GM21717 (cell line): ENCODE data around the gene CYBRD1.
"Not testable (repeated sequence)": the region's sequence is repeated elsewhere in the genome, so short reads cannot be mapped to it uniquely, and the experiment has no call there.

Experiments used
- ATAC-seq: cut with Tn5 transposase; IDR thresholded peaks from one replicate; pipeline ENCODE4 v1.9.1; 2021; ENCODE audit warnings: mild to moderate bottlenecking, moderate library complexity; ENCODE audit not compliant: unreplicated experiment

CYBRD1 gene

DNA sequence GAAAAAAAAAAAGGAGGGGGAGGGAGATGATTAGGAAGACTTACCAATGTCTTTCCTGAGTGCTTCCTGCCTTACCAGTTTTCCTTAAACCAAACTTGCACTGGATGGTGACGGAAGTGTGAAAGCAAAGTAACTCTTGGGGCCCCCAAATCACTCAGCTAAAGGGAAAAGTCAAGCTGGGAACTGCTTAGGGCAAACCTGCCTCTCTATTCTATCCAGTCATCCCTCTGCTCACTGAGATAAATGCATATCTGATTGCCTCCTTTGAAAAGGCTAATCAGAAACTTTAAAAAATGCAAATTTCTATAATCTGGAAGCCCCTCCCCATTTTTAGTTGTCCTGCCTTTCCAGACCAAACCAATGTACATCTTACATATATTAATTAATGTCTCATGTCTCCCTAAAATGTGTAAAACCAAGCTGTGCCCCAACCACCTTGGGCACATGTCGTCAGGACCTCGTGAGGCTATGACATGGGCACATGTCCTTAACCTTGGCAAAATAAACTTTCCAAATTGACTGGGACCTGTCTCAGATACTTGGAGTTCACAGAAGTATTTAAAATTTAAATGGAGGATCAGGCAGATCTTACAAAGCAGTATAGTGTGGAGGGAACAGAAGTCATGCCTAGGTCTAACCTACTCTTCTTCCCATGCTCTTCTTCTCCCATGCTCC lies 7.2 kb upstream of the CYBRD1 start:
- no peak for ATAC-seq

DNA sequence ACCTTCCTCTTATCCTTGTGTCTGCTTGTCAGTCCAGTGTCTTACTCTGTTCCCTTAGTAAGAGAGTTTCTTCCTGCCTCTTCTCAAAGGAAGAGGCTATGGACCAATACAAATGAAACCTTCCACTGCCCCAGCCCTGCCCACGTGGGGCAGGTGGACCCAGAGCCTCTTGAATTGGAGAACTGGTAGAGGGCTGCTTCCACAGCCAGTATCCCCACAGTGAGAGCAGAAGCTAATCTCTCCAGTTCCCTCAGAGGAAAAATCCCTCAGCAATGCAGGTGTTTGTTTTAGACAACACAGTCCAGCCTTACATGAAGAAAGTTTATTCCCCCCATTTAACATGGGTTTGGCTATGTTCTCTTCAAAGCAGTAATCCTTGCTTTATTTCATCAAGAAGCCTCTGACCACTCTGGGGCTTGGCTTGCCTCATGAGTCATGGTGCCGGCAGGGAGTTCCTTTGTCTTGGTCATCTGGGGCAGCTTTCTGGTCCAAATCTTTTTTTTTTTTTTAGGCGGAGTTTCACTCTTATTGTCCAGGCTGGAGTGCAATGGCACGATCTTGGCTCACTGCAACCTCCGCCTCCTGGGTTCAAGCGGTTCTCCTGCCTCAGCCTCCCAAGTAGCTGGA lies 6.5 kb upstream of the CYBRD1 start:
- ATAC-seq = no peak

DNA sequence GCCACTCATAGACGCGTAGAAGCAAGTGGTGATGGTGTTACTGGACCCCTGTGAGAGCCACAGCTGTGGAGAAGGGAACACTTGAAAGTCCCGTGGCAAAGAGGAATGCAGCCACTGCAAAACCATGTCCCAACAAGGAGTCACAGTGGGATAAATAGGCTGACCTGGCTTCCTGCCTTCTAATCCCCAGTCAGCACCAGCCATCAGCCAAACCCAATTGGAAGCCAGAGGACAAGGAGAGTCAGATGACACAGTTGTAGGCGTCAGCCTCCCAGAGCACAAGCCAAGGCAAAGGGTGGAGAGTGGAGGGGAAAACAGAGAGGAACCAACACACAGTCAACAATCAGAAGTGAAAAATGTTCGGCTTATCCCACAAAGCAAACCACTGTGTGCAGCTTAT lies 5.5 kb upstream of the CYBRD1 start:
- no peak for ATAC-seq

DNA sequence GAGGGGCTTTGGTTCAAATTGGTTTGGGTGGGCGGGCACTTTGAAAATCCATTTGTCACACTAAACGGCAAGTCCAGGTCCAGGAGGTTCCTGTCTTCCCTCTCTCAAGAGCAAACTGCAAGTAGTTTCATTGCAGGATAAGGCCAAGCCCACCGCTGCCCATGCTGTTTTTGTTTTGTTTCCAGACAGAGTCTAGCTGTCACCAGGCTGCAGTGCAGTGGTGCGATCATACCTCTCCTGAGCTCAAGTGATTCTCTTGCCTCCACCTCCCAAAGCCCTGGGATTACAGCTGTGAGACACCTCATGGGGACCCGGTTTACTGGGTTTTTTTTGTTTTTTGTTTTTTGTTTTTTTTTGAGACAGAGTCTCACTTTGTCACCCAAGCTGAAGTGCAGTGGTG lies 1.8 kb upstream of the CYBRD1 start:
- ATAC-seq = no peak

DNA sequence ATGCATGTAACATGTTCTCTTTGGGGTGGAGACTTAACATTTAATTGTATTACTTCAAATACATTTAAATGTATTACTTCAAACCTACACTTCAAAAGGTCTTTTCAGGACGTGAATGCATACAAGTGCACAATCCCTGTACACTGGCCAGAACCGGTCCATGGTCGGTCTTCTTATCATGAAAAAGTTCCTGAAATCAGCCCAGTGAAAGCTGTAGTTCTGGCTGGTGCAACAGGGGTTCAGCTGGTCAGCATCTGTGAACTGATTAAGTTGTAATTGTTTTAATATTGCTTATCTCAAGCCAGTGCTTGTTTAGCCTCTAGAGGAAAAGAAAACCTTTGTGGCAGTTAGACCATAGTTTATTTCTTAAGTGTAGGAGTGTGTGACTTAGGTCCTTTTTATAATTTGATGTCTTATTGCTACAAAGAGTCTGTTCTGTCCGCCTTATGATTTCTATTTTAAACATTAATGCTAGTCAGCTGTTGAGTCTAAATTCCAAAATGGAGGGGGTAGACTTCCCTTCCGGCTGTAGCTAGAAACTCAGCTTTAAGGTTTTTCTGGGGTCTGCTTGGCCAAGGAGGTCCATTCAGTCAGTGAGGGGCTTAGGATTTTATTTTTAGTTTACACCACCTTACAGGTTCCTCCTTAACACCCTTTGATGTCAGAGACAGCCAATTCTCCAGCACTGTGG lies 768 bp upstream of the CYBRD1 start:
- ATAC-seq = peak; percentile 7

DNA sequence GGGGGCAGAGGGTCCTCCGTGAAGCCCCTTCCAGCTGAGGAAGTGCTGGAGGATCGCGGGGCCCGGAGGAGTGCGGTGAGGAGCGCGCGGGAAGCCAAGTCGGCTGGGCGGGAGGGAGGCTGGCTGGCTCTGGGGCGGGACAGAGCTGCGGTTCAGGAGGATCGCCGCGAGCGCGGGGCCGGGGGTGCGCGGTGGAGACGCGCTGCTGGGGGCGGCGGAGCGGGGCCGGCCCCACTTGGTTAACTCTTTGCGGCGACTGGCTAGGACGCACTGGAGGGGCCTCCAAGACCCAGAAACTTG lies 464 bp downstream of the CYBRD1 start:
- ATAC-seq = peak; percentile 23

DNA sequence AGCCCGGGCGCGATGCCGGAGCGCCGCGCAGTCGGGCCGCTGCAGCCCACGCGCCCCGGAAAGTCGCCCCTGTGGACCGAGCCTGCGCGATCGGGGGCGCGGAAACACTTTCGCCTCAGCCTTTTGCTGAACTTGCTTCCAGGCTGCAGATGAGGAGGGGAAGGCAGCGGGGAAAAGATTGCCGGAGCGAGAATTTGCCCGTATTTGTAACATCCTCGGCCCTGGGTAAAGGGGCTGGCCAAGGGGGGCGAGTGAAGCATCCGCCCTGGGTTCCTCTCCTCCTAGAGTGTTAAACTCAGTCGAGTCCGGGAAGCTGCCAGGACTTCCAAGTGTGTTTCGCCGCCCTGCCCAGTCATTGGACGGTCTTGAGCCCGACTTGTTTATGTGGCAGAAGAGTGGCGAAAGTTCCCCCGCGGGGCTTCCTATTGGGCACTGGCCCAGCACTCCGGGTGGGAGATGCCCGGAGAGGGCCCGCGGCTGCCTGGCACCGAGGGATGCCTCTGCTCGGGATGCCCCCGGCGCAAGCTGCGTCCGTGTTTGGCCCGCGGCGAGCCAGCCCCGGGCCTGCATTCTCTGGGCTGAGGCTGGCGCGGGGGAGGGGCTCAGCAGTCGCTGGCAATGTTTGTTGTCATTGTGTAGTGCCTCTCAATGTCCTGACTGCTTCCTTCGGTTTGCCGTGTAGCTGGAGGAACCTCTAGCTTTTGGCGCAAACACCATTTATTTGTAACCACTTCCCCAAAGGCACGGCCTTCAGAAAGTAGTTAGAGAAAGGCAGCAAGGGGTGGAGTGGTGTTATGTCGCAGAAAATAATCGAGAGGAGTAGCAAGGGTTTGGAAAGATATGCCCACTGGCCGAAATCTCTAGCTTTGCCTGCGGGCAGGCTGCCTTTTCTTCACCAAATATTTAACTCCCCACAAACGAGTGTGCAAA lies 1.1 kb downstream of the CYBRD1 start:
- ATAC-seq = peak; percentile 40

DNA sequence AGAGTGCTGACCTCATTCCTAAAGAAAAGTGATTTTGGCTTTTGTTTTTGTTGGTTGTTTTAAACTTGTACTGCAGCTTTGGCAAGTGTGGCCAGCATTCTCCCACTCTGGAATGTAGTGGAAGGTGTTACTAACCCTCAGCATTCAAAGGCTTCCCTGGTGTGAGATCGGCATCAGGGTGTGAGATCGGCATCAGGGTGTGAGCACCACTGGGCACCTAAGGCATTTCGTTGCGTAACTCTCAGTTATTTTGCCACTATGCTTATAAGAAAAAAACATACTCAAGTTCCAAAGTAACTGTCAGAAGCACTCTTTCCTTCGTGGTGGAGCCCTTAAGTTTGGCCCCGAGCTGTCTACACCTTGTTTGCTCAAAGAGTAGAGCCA lies 1.7 kb downstream of the CYBRD1 start:
- ATAC-seq = no peak

DNA sequence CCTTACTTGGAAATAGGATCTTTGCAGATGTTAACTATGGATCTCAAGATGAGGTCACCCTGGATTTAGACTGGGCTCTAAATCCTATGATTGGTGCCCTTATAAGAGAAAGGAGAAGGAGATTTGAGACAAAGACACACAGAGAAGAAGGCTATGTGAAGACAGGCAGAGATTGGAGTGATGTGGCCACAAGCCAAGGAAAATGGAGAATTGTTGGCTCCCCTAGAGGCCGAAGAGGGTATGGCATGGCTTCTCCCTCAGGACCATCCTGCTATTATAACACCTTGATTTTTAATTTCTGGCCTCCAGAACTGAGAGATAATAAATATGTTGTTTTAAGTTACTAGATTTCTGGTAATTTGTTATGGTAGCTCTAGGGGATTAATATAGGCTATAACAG lies 7.6 kb downstream of the CYBRD1 start:
- ATAC-seq = no peak

DNA sequence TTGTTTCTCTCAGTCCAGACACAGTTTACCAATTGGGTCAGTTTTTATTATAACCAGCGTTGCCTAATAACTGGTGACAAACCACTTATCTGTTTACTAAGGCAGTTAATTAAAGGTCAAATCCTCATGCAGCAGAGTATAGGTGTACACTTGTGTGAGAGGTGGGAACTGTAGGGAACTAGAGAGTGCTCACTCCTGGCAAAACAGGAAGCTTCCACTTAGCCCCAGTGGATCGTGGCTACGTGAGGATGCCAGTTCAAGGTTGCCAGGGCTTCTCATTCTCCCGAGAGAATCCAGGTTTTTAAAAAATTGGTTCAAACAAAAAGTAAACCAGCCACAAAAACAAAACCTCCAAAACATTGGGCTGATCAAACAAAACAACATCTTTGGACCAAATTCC lies 8.1 kb downstream of the CYBRD1 start:
- ATAC-seq = no peak

DNA sequence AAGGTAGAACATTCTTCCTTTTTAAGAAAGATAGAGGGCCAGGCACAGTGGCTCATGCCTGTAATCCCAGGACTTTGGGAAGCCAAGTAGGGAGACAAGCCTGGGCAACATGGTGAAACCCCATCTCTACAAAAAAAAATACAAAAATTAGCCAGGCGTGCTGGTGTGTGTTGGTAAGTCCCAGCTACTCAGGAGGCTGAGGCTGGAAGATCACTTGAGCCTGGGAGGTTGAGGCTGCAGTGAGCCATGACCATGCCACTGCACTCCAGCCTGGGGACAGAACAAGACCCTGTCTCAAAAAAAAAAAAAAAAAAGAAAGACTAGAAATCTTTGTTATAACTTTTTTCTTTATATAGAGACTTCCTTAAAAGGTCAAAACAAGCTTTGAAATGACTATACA lies 8.6 kb downstream of the CYBRD1 start:
- ATAC-seq = not testable (repeated sequence)

DNA sequence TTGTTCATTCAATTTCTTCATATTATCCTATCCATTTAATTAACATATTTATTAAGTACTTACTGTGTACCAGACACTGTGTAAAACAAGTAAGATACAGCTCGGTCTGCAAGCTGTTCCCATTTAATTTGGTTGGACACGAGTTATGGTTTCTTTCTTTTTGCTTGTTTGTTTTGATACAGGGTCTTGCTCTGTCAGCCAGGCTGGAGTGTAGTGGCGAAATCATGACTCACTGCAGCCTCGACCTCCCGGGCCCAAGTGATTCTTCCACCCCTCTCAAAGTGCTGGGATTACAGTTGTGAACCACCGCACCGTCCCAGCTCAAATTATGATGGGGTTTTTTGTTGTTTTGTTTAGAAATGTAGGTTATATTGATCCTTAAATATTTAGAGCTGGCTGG lies 9.0 kb downstream of the CYBRD1 start:
- ATAC-seq = no peak

DNA sequence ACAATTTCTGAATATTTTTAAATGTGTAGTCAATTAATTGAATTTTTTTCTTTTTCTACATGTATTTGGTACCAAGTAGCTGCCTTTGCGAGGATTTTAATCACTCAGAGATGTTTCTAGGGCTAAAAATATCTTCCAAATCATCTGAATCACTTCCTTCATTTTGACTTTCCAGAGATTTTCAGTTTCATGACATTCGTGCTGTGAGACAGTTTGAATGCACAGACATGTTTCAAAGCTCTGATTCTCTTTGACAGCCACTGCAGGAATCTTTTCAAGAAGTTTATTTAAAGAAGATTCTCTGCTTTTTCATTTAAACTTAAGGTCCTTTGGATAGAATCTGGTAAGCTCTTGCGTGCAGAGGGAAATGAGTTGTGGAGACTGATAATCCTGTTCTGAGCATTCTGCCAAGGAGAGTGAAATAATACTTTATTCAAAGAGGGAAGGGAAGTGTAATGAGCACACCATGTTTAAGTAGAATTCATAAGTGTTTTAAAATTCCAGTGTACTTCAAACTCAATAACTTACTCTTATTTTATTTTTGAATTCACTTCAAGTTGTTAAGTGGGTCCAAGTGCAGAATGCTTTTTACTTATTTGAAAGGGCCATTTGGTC lies 9.7 kb downstream of the CYBRD1 start:
- ATAC-seq = no peak

DNA sequence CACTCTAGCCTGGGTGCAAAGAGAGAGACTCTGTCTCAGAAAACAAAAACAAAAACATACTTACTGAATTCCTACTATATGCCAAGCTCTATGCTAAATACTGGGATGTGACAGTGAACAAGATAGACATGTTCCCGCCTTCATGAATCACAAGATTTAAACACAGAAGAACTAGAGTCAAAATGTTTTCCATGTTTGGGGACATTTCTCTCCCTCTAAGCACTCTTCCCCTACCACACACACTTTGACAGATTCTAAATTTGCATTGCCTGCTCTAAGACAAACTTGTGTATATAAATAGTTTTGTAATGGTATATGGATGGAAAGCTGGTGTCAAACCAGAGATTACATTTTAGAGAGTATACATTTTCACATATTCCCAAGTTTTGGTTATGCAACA lies 11.1 kb downstream of the CYBRD1 start:
- no peak for ATAC-seq

DNA sequence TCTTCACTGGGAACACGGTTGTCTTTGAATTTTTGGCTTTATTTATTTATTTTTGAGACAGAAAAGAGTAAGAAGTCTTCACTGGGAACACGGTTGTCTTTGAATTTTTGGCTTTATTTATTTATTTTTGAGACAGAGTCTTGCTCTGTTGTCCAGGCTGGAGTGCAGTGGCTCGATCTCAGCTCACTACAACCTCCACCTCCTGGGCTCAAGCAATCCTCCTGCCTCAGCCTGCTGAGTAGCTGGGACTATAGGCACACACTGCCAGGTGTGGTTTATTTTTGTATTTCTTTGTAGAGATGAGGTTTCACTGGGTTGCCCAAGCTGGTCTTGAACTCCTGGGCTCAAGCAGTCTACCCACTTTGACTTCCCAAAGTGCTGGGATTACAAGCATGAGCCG lies 13.3 kb downstream of the CYBRD1 start:
- not testable (repeated sequence) for ATAC-seq

DNA sequence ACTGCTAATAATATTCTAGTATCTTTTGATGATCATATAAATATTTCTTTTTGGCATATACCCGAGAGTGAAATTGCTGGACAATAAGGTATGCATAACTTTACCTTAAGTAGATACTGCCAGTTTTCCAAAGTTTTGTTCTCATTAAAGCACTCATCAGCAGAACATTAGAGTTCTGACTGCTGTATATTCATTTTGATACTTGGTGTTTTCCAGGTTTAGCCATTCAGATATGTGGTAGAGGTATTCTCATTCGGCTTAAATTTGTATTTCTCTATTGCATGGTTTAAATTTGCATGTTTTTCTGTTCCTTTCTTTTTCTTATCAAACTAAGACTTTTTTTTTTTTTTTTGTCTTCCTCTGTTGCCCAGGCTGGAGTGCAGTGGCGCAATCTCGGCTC lies 18.2 kb downstream of the CYBRD1 start:
- ATAC-seq = peak; percentile 56

DNA sequence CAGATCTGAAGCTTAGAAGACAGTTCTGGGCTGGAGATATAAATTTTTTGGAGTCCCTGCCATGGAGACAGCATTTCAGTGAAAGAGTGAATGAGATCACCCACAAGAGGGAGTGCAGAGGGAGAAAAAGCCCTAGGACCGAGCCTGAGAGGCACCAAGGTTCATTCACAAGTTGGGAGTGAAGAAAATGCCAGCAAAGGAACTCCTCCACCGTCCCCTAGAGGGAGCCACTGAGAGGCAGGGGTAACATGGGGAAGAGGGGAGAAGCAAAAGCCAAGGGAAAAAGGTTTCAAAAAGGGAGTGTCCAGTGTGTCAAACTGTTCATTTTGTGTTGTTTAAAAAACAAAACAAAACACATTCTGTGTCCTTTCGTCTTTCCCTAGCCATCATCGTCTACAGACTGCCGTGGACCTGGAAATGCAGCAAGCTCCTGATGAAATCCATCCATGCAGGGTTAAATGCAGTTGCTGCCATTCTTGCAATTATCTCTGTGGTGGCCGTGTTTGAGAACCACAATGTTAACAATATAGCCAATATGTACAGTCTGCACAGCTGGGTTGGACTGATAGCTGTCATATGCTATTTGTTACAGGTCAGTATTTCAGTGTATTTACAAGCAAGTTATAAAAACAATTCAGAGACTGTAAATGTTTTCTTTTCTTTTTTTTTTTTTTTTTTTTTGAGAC lies 19.1 kb downstream of the CYBRD1 start:
- no peak for ATAC-seq

DNA sequence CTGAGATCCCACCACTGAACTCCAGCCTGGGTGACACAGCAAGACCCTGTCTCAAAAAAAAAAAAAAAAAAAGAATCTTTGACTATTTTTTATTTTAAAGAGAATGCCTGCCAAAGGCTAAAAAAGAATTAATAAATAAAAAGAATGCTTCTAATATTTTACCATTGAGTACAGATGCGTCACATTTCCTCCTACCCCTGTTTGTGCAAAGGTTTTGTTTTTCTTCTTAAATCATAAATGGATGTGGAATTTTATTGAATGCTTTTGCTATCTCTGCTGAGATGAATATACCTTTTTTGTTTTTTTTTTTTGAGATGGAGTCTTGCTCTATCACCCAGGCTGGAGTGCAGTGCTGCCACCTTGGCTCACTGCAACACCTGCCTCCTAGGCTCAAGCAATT lies 22.8 kb downstream of the CYBRD1 start:
- no peak for ATAC-seq

DNA sequence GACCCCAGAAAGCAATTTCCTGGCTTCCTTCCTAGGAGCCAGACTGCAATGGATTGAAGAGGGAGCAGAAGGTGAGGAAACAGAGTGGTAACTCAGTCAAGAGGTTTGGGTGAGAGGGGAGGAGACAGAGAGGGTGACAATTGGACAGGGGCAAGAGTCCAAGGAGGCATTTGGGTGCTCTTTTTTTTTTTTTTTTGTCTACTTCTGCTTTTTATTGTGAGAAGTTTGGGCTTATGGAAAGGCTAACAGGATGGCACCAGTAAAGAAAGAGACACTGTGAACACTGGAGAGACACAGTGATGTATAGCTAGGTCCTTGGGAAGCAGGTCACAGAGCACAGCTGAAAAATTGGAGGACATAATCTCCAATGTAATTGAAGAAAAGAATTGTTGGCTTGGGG lies 25.0 kb downstream of the CYBRD1 start:
- ATAC-seq = no peak

DNA sequence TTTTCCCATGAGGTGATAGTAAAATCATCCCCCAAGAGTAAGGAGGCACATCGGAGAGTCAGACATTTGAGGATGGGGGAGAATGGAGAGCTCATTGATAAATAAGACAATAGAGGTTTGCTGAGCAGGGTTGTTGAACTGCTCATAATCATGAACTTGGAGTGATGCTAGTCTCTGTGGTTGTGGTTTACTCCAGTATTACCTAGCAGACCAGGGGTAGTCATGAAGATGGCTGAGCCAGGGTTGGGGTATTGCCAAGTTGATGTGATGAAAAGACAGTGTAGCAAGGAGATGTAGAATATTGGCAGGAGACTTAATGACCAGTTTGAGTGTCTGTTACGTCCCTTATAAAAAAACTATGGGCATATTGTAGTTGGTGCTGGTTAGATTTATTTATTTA lies 25.4 kb downstream of the CYBRD1 start:
- no peak for ATAC-seq

DNA sequence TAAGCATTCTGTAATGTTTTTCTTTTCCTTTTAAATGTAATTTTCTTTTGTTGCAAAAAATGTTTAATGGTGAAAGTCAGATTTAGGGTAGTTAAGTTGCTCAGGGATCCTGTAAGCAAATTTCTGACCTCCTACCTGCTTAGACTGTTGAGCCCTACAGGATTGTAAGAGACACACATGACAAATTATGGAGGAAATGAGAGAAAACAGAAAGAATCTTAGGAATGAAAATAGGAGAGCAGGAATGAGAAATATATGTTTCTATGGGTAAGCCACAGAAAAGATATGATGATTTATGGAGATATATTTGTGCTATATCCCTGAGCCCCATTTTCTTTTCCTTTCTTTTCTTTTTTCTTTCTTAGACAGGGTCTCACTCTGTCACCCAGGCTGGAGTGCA lies 28.3 kb downstream of the CYBRD1 start:
- ATAC-seq = no peak
